Activated naive CD4-positive, alpha-beta T cell treated with anti-CD3 and anti-CD28 coated beads, Interleukin-2, amount 50 U/mL, for 24 hours (primary cell): Measurements from ENCODE around the gene FAM50B.

Experiments
- H3K27ac Mint-ChIP-seq: one replicate; pipeline ENCODE4 v1.8.0; 2021; ENCODE audit warnings: mild to moderate bottlenecking, mixed read lengths
- H3K27me3 Mint-ChIP-seq: one replicate; pipeline ENCODE4 v1.8.0; 2021; ENCODE audit warnings: mixed read lengths
- H3K36me3 Mint-ChIP-seq: one replicate; pipeline ENCODE4 v1.8.0; 2021; ENCODE audit warnings: mixed read lengths
- H3K4me1 Mint-ChIP-seq: one replicate; pipeline ENCODE4 v1.8.0; 2021; ENCODE audit warnings: mixed read lengths
- H3K4me3 Mint-ChIP-seq: one replicate; pipeline ENCODE4 v1.8.0; 2021; ENCODE audit warnings: mild to moderate bottlenecking, mixed read lengths
- H3K9me3 Mint-ChIP-seq: one replicate; pipeline ENCODE4 v1.8.0; 2021; ENCODE audit warnings: mixed read lengths

FAM50B gene

GRCh38 chr6:3813150-3813780 is 35.9 kb upstream of the FAM50B start:
- Mint-ChIP-seq H3K4me1 (no peaks in the 10 kb centered on the region), H3K9me3 (no peaks in the 10 kb centered on the region), H3K27me3 (no peaks in the 10 kb centered on the region), H3K27ac (no peak overlapping the region), H3K36me3 (no peaks in the 10 kb centered on the region), H3K4me3 (no peak overlapping the region)

- no peak overlapping the region for H3K27ac Mint-ChIP-seq
- H3K4me1 Mint-ChIP-seq = no peaks in the 10 kb centered on the region
- H3K36me3 Mint-ChIP-seq = no peaks in the 10 kb centered on the region
These were observed 35.3 kb upstream of the FAM50B start for GRCh38 chr6:3813918-3814317.

GRCh38 chr6:3814539-3814938 is 34.6 kb upstream of the FAM50B start:
- H3K27ac Mint-ChIP-seq = no peak overlapping the region
- no peaks in the 10 kb centered on the region for H3K27me3 Mint-ChIP-seq

More at GRCh38 chr6:3813918-3814317, 35.3 kb upstream of the FAM50B start:
- Mint-ChIP-seq H3K27me3 (no peaks in the 10 kb centered on the region), H3K9me3 (no peaks in the 10 kb centered on the region), H3K4me3 (no peak overlapping the region)

DNA sequence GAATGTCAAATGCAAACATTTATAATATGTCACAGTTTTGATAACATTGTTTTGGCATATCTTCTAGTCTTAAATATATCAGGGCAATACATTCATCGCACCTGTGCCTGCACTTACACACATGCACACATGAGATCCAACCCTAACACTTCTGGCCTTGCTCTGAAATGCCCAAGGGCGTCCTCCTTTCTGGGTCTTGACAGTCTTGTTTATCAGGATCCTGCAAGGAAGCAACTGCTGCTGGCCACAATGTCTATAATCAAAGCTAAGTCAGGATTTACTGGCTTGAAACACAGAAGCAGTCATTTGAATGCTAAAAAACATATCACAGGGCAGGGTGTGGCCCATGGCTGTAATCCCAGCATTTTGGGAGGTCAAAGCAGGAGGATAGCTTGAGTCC is 32.9 kb upstream of the FAM50B start:
- Mint-ChIP-seq H3K36me3 (no peaks in the 10 kb centered on the region), H3K9me3 (no peaks in the 10 kb centered on the region), H3K27ac (no peak overlapping the region), H3K27me3 (no peaks in the 10 kb centered on the region), H3K4me3 (no peak overlapping the region), H3K4me1 (no peaks in the 10 kb centered on the region)

More at GRCh38 chr6:3814539-3814938, 34.6 kb upstream of the FAM50B start:
- H3K4me1 Mint-ChIP-seq = no peaks in the 10 kb centered on the region
- no peak overlapping the region for H3K4me3 Mint-ChIP-seq
- H3K36me3 Mint-ChIP-seq = no peaks in the 10 kb centered on the region
- H3K9me3 Mint-ChIP-seq = no peaks in the 10 kb centered on the region

- H3K27ac Mint-ChIP-seq = no peak overlapping the region
- H3K4me3 Mint-ChIP-seq = no peak overlapping the region
- no peaks in the 10 kb centered on the region for H3K4me1 Mint-ChIP-seq
- H3K9me3 Mint-ChIP-seq = no peaks in the 10 kb centered on the region
- H3K27me3 Mint-ChIP-seq = no peaks in the 10 kb centered on the region
- no peaks in the 10 kb centered on the region for H3K36me3 Mint-ChIP-seq
These were observed 29.7 kb upstream of the FAM50B start for GRCh38 chr6:3819161-3820110.

GRCh38 chr6:3820563-3820962 is 28.6 kb upstream of the FAM50B start:
- Mint-ChIP-seq H3K27me3 (no peaks in the 10 kb centered on the region), H3K9me3 (no peaks in the 10 kb centered on the region), H3K4me3 (no peak overlapping the region), H3K4me1 (no peaks in the 10 kb centered on the region), H3K36me3 (no peaks in the 10 kb centered on the region), H3K27ac (no peak overlapping the region)

DNA sequence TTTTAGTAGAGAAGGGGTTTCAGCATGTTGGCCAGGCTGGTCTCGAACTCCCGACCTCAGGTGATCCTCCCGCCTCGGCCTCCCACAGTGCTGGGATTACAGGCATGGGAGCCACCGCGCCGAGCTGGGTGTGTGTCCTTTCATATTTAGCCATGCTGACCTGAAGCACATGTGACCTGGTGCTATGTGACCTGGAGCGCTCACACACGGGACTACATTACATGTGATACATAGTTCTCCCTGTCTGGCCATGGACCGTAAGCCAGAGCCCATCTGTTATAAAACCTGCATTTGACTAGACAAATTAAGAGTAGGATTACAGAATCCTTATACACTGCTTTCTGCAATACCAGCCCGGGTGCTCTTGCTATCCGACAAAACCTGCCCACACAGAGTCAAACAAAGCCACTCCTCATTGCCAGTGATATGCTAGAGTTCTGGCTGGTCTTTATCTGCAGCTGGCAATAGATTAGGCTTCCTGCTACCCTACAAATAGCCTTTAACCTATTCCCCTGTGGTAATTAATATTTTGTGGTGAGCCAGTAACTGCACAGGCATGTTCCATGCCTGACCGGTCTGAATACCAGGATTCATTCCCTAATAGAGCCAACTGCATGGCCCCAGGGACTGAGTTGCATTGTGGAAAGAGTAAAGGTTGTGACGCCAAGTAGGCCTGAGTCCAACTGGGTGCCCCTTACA is 26.3 kb upstream of the FAM50B start:
- Mint-ChIP-seq H3K4me3 (no peak overlapping the region), H3K9me3 (no peaks in the 10 kb centered on the region), H3K27ac (no peak overlapping the region), H3K27me3 (no peaks in the 10 kb centered on the region), H3K4me1 (no peaks in the 10 kb centered on the region), H3K36me3 (no peaks in the 10 kb centered on the region)

DNA sequence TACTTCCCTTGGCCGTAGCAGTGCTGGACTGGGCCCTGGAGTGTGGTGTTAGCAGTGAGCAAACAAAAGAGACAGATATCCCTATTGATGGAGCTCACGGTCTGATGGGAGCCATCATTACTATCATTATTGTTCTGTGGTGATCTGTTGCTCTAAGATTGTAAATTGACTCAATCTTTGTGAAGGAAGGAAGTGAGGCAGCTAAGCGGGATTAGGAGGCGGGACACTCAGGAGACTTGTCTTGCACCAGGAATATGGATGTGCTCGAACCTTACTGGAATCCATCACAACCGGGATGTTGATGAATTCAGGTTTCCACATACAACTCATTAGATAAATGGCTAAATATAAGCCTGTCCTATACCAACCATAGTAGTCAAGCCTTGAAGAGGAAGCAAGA is 25.5 kb upstream of the FAM50B start:
- Mint-ChIP-seq H3K4me1 (no peaks in the 10 kb centered on the region), H3K36me3 (no peaks in the 10 kb centered on the region), H3K9me3 (no peaks in the 10 kb centered on the region), H3K4me3 (no peak overlapping the region), H3K27ac (no peak overlapping the region), H3K27me3 (no peaks in the 10 kb centered on the region)

DNA sequence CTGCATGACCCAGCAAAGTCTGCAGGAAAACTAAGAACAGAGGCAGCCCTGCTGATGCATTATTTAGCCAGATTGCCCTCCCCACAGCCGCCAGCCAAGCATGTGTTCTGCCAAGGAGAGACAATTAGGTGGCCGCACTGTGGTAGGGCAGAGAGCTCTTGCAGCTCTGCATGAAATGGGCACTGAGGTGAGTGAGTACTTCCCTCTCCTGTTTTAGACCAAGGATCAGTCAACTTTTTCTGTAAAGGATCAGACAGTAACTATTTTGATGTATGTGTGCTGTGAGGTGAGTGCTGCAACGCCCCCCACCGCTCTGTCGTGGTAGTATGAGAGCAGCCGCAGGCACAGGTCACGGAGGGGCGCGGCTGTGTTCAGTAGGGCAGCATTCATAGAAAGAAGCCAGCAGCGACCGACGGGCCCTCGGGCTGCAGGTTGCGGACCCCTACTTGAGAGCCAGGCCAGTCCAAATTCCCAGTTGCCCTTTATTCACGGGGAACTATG is 23.8 kb upstream of the FAM50B start:
- Mint-ChIP-seq H3K27ac (no peak overlapping the region), H3K36me3 (no peaks in the 10 kb centered on the region), H3K4me3 (no peak overlapping the region), H3K27me3 (no peaks in the 10 kb centered on the region), H3K4me1 (no peaks in the 10 kb centered on the region), H3K9me3 (no peaks in the 10 kb centered on the region)

DNA sequence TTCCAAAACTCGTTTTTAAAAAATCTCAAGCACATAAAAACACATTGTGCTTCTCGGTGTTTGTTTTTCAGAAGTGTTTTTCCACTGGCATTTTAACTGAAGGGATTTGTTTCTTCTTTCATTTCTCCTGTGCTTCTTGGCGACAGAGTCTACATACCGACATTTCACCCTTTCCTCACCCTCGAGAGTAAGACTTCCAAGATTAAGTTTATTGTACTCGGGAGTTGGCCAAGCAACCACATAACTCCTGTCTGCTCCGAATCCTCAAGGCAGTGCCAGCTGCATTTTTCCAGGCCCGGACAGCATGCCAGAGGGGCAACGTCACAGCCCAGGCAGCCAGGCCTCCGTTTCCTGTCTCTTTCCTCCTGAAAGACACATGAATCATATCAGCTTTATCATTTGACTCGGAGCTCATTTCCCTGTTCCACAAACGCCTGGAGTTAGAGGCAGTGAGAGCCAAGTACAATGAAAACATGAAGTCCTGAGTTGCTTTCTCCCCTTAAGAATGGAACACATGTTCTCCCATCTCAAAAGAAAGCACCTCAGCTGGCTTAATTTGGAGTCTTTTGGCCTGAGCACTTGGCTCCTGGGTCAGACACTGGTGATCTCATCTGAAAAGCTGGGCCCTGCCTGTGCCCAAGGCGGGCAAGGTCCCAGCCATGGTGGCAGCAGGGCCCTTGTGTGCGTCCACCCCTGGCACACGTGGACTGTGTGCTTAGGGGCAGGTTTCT is 23.2 kb upstream of the FAM50B start:
- Mint-ChIP-seq H3K4me3 (no peak overlapping the region), H3K9me3 (no peaks in the 10 kb centered on the region), H3K27me3 (no peaks in the 10 kb centered on the region), H3K36me3 (no peaks in the 10 kb centered on the region), H3K27ac (no peak overlapping the region), H3K4me1 (no peaks in the 10 kb centered on the region)

GRCh38 chr6:3829285-3829684 is 19.9 kb upstream of the FAM50B start:
- Mint-ChIP-seq H3K4me3 (no peak overlapping the region), H3K36me3 (no peaks in the 10 kb centered on the region), H3K9me3 (no peaks in the 10 kb centered on the region), H3K27ac (no peak overlapping the region), H3K27me3 (no peaks in the 10 kb centered on the region), H3K4me1 (no peaks in the 10 kb centered on the region)

GRCh38 chr6:3830806-3831205 is 18.4 kb upstream of the FAM50B start:
- Mint-ChIP-seq H3K4me3 (no peak overlapping the region), H3K27me3 (no peaks in the 10 kb centered on the region), H3K9me3 (no peaks in the 10 kb centered on the region), H3K36me3 (no peaks in the 10 kb centered on the region), H3K4me1 (no peaks in the 10 kb centered on the region), H3K27ac (no peak overlapping the region)

GRCh38 chr6:3831761-3832530 is 17.2 kb upstream of the FAM50B start:
- Mint-ChIP-seq H3K4me1 (no peaks in the 10 kb centered on the region), H3K27me3 (no peaks in the 10 kb centered on the region), H3K27ac (no peak overlapping the region)

GRCh38 chr6:3835055-3835731 is 14.0 kb upstream of the FAM50B start:
- no peak overlapping the region for H3K27ac Mint-ChIP-seq
- H3K4me1 Mint-ChIP-seq = no peaks in the 10 kb centered on the region
- H3K4me3 Mint-ChIP-seq = no peak overlapping the region
- H3K9me3 Mint-ChIP-seq = no peaks in the 10 kb centered on the region
- no peaks in the 10 kb centered on the region for H3K27me3 Mint-ChIP-seq
- H3K36me3 Mint-ChIP-seq = no peaks in the 10 kb centered on the region

More at GRCh38 chr6:3831761-3832530, 17.2 kb upstream of the FAM50B start:
- Mint-ChIP-seq H3K4me3 (no peak overlapping the region), H3K9me3 (no peaks in the 10 kb centered on the region), H3K36me3 (no peaks in the 10 kb centered on the region)
